HepG2 (cell line): ENCODE data around the gene EXOC3L4. TPM values are rescaled to one million over a fixed set of nuclear protein-coding genes. Genes with fewer than 3 reads are reported as not detected.
A peak's percentile ranks its signal among the peaks of the same experiment; 100 is the strongest.

Source experiments
- AHDC1 ChIP-seq: sonication (generic); formaldehyde crosslinking; IDR thresholded peaks from 2 replicates; pipeline ENCODE4 v1.5.1; 2020; ENCODE audit warnings: mild to moderate bottlenecking, missing genetic modification reagents, borderline replicate concordance
- ATRX ChIP-seq: sonication (generic); formaldehyde crosslinking; IDR thresholded peaks from 2 replicates; pipeline ENCODE4 v1.4.0; 2020; ENCODE audit warnings: missing genetic modification reagents, borderline replicate concordance
- DPF2 ChIP-seq: sonication (generic); formaldehyde crosslinking; IDR thresholded peaks from 2 replicates; pipeline ENCODE4 v1.4.0; 2020; ENCODE audit warnings: mild to moderate bottlenecking, low read depth, missing genetic modification reagents, borderline replicate concordance
- HNRNPH1 ChIP-seq: fragments of 200-400 bp; formaldehyde crosslinking; optimal IDR thresholded peaks from 2 replicates; pipeline ENCODE3; 2017; ENCODE audit warnings: mild to moderate bottlenecking, low read depth, low read length
- MAFK ChIP-seq, 2 experiments: IDR thresholded peaks in 1 of 2; conservative IDR thresholded peaks in 1 of 2; 2 replicates each; pipeline ENCODE4 v1.6.1; 2011; ENCODE audit warnings: improper control_type of control experiment in 2 of 2, low read length in 2 of 2
- NR2F1 ChIP-seq, 2 experiments: fragments of 450-650 bp in 1 of 2; formaldehyde crosslinking in 1 of 2; IDR thresholded peaks; 2 replicates each; pipeline versions ENCODE4 v1.5.0 to v1.6.1; 2016 to 2020; ENCODE audit warnings: mild to moderate bottlenecking in 1 of 2, missing compliant biosample characterization in 1 of 2, missing genetic modification reagents in 1 of 2, moderate library complexity in 1 of 2
- POLR2A ChIP-seq, 2 experiments: IDR thresholded peaks; 2 replicates each; pipeline ENCODE4 v1.6.1; 2011; ENCODE audit warnings: low read depth in 2 of 2, low read length in 2 of 2, mild to moderate bottlenecking in 1 of 2, moderate library complexity in 1 of 2; ENCODE audit not compliant: insufficient read depth in 1 of 2
- RBAK ChIP-seq: sonication (generic); formaldehyde crosslinking; IDR thresholded peaks from 2 replicates; pipeline ENCODE4 v1.5.1; 2020; ENCODE audit warnings: mild to moderate bottlenecking, missing genetic modification reagents
- USF2 ChIP-seq, 2 experiments: sonication (generic) in 1 of 2; formaldehyde crosslinking in 1 of 2; IDR thresholded peaks; 2 replicates each; pipeline versions ENCODE4 v1.5.1 to v1.6.1; 2011 to 2020; ENCODE audit warnings: borderline replicate concordance in 1 of 2, low read depth in 1 of 2, low read length in 1 of 2, mild to moderate bottlenecking in 1 of 2, missing genetic modification reagents in 1 of 2, moderate library complexity in 1 of 2
- YEATS2 ChIP-seq: sonication (generic); formaldehyde crosslinking; IDR thresholded peaks from 2 replicates; pipeline ENCODE4 v1.4.0; 2020; ENCODE audit warnings: missing genetic modification reagents, borderline replicate concordance
- ZNF232 ChIP-seq: sonication (generic); formaldehyde crosslinking; IDR thresholded peaks from 2 replicates; pipeline ENCODE4 v1.4.0; 2020; ENCODE audit warnings: missing genetic modification reagents, borderline replicate concordance
- ZNF614 ChIP-seq: IDR thresholded peaks from 2 replicates; pipeline ENCODE4 v1.6.1; 2018; ENCODE audit warnings: missing biosample characterization, missing genetic modification reagents, inconsistent platforms, borderline replicate concordance
- polyA plus RNA-seq, 8 experiments: library from polyadenylated mRNA; depleted of rRNA in 3 of 8; stranded (reverse) in 7 of 8; unstranded in 1 of 8; fragments of >200 nt; fragmentation: Illumina TruSeq in 4 of 8; extraction: Trizol in 4 of 8; gene quantifications; 2 replicates each; pipeline versions ENCODE4 v1.2.1 to v1.2.3, GENCODE V29; 2011 to 2016; ENCODE audit warnings: low read depth in 4 of 8, missing spikeins in 1 of 8, mixed read lengths in 1 of 8; ENCODE audit not compliant: insufficient read depth in 1 of 8
- total RNA-seq, 5 experiments: library from RNA; depleted of rRNA; stranded (reverse); fragments of >200 nt; fragmentation: Illumina TruSeq; extraction: Trizol; gene quantifications; 2 replicates each; pipeline ENCODE4 v1.2.3, GENCODE V29; 2016; ENCODE audit warnings: low read depth in 1 of 5
- TF ChIP-seq, protein P1 (sequence below): sonication (generic); formaldehyde crosslinking; IDR thresholded peaks from 2 replicates; pipeline ENCODE4 v1.5.0; 2020; ENCODE audit warnings: missing genetic modification reagents
- TF ChIP-seq, protein P2 (sequence below): IDR thresholded peaks from 2 replicates; pipeline ENCODE4 v1.6.1; 2016; ENCODE audit warnings: missing compliant biosample characterization, missing genetic modification reagents, borderline replicate concordance
- TF ChIP-seq, protein P3 (sequence below): sonication (generic); formaldehyde crosslinking; IDR thresholded peaks from 2 replicates; pipeline ENCODE4 v1.8.0; 2022; ENCODE audit warnings: mild to moderate bottlenecking, missing genetic modification reagents

The EXOC3L4 gene
- total and polyA plus RNA-seq, 2 of the 13 experiments (the other 11 are each of a cell fraction or from before 2014, with no cell fraction given), result 11.8 to 27.0 TPM

DNA sequence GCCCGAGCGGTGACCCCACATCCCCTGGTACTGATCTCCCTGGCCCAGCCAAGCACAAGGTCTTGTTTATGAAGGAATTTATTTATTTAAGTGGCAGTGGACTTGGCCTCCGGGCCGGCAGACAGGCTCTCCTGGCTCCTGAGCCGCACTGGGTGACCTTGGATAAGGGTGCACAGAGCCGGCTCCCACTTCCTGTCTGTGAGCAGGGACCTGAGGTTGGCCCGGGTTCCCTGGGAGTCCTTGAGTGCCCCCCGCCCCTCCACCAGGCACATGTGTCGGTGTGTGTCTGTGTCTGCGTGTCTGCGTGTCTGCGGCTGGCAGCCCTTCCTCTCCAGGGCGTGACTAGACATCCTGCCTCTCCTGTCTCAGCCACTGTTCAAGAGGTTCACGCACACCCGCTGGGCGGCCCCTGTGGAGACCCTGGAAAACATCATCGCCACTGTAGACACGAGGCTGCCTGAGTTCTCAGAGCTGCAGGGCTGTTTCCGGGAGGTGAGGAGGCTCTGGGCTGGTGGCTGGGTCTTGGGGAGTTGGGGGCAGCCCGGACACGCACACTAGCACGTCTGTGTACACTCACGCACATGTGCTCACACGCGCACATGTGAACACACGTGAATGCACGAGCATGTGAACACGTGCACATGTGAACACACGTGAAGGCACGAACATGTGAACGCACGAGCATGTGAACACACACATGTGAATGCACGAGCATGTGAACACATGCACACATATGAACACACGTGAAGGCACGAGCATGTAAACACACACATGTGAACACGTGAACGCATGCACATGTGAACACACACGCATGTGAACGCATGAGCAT is 38.1 kb downstream of the EXOC3L4 start (continued):
- TF ChIP-seq ATRX (CRISPR knock-in tag), result no peak
- TF ChIP-seq POLR2A (IDR thresholded peaks at IDR 0.05; ENCODE audit: insufficient read depth in 1 of 2, low read depth in 2 of 2, low read length in 2 of 2), result no peak
- no peak for TF ChIP-seq ZNF232
- no peak for TF ChIP-seq USF2 (IDR thresholded peaks at IDR 0.05; ENCODE audit: low read depth, low read length)
- TF ChIP-seq USF2 (CRISPR knock-in tag; IDR thresholded peaks at IDR 0.05; ENCODE audit: borderline replicate concordance), result no peak
- TF ChIP-seq, protein P1, sequence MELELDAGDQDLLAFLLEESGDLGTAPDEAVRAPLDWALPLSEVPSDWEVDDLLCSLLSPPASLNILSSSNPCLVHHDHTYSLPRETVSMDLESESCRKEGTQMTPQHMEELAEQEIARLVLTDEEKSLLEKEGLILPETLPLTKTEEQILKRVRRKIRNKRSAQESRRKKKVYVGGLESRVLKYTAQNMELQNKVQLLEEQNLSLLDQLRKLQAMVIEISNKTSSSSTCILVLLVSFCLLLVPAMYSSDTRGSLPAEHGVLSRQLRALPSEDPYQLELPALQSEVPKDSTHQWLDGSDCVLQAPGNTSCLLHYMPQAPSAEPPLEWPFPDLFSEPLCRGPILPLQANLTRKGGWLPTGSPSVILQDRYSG, result no peak
- no peak for TF ChIP-seq RBAK (CRISPR knock-in tag)
- no peak for TF ChIP-seq HNRNPH1
- TF ChIP-seq, protein P2, sequence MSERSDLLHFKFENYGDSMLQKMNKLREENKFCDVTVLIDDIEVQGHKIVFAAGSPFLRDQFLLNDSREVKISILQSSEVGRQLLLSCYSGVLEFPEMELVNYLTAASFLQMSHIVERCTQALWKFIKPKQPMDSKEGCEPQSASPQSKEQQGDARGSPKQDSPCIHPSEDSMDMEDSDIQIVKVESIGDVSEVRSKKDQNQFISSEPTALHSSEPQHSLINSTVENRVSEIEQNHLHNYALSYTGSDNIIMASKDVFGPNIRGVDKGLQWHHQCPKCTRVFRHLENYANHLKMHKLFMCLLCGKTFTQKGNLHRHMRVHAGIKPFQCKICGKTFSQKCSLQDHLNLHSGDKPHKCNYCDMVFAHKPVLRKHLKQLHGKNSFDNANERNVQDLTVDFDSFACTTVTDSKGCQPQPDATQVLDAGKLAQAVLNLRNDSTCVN, result no peak
- TF ChIP-seq, protein P3, sequence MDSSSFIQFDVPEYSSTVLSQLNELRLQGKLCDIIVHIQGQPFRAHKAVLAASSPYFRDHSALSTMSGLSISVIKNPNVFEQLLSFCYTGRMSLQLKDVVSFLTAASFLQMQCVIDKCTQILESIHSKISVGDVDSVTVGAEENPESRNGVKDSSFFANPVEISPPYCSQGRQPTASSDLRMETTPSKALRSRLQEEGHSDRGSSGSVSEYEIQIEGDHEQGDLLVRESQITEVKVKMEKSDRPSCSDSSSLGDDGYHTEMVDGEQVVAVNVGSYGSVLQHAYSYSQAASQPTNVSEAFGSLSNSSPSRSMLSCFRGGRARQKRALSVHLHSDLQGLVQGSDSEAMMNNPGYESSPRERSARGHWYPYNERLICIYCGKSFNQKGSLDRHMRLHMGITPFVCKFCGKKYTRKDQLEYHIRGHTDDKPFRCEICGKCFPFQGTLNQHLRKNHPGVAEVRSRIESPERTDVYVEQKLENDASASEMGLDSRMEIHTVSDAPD (CRISPR knock-in tag), result no peak
- no peak for TF ChIP-seq DPF2 (CRISPR knock-in tag)
- no peak for TF ChIP-seq MAFK (conservative IDR thresholded peaks at IDR 0.05 in 1 of 2, IDR thresholded peaks at IDR 0.05 in 1 of 2; ENCODE audit: low read length in 2 of 2)
- TF ChIP-seq YEATS2 (CRISPR knock-in tag), result no peak
- peak in 1 of 2 experiments; percentile 29; a peak in 1 of 4 replicates for TF ChIP-seq NR2F1 (CRISPR knock-in tag; IDR thresholded peaks at IDR 0.05)
- TF ChIP-seq ZNF614, result no peak
- TF ChIP-seq AHDC1 (CRISPR knock-in tag), result peak; percentile 25; the same call in 1 of the 2 replicates
